Activated naive CD8-positive, alpha-beta T cell (primary cell): Measurements from ENCODE around the gene CEL.
A peak's percentile ranks its signal among the peaks of the same experiment; 100 is the strongest.

Experiments
- H3K27ac Mint-ChIP-seq: one replicate; pipeline ENCODE4 v1.8.0; 2021; ENCODE audit warnings: mixed read lengths
- H3K27me3 Mint-ChIP-seq: one replicate; pipeline ENCODE4 v1.8.0; 2021; ENCODE audit warnings: mixed read lengths
- H3K36me3 Mint-ChIP-seq: one replicate; pipeline ENCODE4 v1.8.0; 2021; ENCODE audit warnings: mixed read lengths
- H3K4me1 Mint-ChIP-seq: one replicate; pipeline ENCODE4 v1.8.0; 2021; ENCODE audit warnings: low read depth, mixed read lengths
- H3K4me3 Mint-ChIP-seq: one replicate; pipeline ENCODE4 v1.8.0; 2021; ENCODE audit warnings: mild to moderate bottlenecking, mixed read lengths
- H3K9me3 Mint-ChIP-seq: one replicate; pipeline ENCODE4 v1.8.0; 2021; ENCODE audit warnings: low read depth, mixed read lengths

CEL gene

GRCh38 chr9:133098104-133098754, 36.4 kb downstream of the CEL start:
- Mint-ChIP-seq H3K27me3 (no peaks in the 10 kb centered on the region), H3K9me3 (peaks cover 13% of the 10 kb centered on the region), H3K36me3 (peaks cover 23% of the 10 kb centered on the region), H3K4me3 (no peak overlapping the region), H3K27ac (no peak overlapping the region), H3K4me1 (no peaks in the 10 kb centered on the region)

GRCh38 chr9:133098871-133099270, 37.1 kb downstream of the CEL start:
- Mint-ChIP-seq H3K27ac (no peak overlapping the region), H3K4me1 (no peaks in the 10 kb centered on the region), H3K27me3 (no peaks in the 10 kb centered on the region), H3K36me3 (peaks cover 23% of the 10 kb centered on the region), H3K9me3 (peaks cover 13% of the 10 kb centered on the region), H3K4me3 (no peak overlapping the region)

DNA sequence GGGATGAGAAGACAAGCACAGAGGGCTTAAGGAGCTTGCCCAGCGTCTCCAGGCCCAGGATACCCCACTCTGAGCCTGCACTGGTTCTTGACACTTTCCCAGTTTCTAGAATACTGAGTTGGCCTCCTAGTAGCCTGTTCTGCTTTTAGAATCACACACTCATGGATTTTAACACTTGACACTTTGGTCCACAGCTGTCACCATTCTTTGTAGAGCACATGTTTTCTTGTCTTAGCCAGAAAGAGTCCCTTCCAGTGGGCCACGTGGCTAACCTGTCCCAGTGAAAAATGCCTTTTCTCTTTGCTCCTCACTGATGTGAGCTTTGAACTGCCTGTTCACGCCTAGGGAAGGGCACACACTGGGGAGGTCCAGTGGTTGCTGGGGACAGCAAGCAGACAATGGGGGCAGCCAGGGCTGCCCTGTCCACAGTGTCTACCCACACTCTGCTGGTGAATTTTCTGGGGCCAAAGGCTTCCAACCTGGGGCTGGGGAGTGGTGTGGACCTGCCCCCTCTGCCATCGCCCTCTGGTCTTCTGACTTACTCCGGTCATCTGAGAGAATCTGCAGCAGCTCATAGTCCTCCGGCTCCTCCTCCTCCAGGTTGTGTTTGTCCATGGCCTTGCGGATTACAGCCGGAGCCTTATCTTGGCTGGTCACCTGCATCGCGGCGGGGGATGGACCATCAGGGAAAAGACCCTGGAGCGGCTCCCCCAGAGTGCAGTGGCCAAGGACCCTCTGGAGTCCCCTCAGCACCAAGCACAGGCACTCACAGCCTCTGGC, 38.1 kb downstream of the CEL start:
- no peaks in the 10 kb centered on the region for H3K27me3 Mint-ChIP-seq
- H3K36me3 Mint-ChIP-seq = peaks cover 23% of the 10 kb centered on the region
- H3K27ac Mint-ChIP-seq = no peak overlapping the region
- no peak overlapping the region for H3K4me3 Mint-ChIP-seq
- peaks cover 13% of the 10 kb centered on the region for H3K9me3 Mint-ChIP-seq
- H3K4me1 Mint-ChIP-seq = no peaks in the 10 kb centered on the region

GRCh38 chr9:133100506-133101355, 39.0 kb downstream of the CEL start:
- peaks cover 8% of the 10 kb centered on the region for H3K9me3 Mint-ChIP-seq
- no peak overlapping the region for H3K27ac Mint-ChIP-seq
- no peaks in the 10 kb centered on the region for H3K4me1 Mint-ChIP-seq
- H3K36me3 Mint-ChIP-seq = peaks cover 23% of the 10 kb centered on the region
- H3K27me3 Mint-ChIP-seq = no peaks in the 10 kb centered on the region
- H3K4me3 Mint-ChIP-seq = no peak overlapping the region

DNA sequence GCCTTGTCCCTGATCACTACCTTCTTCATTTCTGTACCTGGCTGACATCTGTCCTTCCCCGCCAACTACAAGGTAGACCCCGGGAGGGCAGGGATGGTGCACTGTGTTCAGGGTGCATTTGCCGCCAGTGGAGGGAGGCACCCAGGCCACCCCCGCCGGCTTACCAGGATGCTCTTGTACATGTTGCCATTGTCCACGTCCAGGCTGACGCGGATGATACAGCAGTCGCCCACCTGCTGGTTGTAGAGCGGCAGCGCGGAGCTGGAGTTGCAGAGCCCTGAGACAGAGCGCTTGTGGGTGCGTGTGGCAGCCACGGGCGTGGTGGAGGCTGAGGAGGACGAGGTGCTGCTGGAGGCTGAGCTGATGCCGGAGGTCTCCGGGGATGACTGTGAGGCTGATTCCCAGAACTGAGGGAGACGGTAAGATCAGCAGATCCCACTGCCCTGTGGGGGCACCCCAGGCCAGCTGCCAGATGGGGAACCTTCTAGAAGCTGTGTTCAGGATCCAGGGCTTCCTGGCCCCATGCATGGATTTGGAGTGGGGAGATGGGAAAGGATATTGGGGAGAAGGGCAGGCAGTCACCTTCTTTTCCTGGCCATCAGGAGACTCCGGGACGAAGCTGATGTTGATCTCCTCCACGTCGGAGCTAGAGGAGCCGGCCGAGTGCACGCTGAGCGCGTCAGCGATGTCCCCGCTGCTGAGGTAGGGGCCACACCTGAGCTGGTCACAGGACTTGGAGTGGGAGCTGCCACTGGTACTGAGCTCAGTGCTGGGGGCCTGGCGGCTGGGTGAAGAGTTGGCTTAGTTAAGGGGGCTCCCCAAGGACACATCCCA, 39.8 kb downstream of the CEL start:
- Mint-ChIP-seq H3K4me3 (no peak overlapping the region), H3K36me3 (peaks cover 16% of the 10 kb centered on the region)

DNA sequence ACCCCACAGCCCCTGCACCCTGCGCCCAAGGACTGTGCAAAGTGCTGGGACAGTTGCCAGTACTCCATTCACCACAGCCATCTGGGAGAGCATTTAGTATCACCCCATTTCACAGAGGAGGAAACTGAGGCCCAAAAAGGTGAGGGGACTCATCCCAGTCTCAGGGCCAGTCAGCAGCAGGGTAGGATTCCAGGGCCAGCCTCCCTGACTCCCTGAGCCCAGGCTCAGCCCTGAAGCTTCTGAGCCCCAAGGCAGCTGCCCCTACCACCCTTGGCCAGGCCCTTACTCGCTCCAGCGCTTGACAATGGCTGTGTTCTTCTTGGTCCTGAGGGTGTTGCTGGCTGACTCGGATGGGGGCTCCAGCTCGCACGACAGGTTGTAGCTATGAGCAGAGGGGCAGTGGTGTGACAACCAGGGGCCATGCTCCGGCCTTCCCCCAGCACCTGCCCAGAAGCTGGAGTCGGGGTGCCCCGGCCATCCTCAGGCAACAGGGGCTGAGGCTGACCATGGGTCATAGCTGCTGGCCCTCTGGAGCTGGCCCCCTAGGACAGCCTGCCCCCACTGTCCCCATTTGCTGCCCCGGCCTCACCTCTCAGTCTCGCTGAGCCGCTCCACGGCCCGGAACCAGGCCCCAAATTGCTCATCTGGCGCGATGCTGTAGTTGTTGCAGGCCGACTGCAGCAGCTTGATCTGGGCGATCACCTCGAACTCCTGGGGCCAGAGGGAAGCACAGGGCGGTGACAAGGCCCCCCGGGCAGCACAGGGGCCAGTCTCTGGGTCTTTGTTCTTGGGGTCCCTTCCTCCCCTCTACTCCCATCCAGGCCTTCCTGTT, 40.6 kb downstream of the CEL start:
- Mint-ChIP-seq H3K4me3 (no peak overlapping the region), H3K27ac (no peak overlapping the region), H3K27me3 (no peaks in the 10 kb centered on the region), H3K4me1 (no peaks in the 10 kb centered on the region), H3K36me3 (peaks cover 14% of the 10 kb centered on the region), H3K9me3 (no peaks in the 10 kb centered on the region)

More for the DNA sequence above, 39.8 kb downstream of the CEL start:
- H3K4me1 Mint-ChIP-seq = no peaks in the 10 kb centered on the region
- no peaks in the 10 kb centered on the region for H3K27me3 Mint-ChIP-seq
- no peak overlapping the region for H3K27ac Mint-ChIP-seq
- peaks cover 1% of the 10 kb centered on the region for H3K9me3 Mint-ChIP-seq

- no peak overlapping the region for H3K4me3 Mint-ChIP-seq
- no peaks in the 10 kb centered on the region for H3K4me1 Mint-ChIP-seq
- H3K27ac Mint-ChIP-seq = peak overlapping the region; percentile 64
- no peaks in the 10 kb centered on the region for H3K27me3 Mint-ChIP-seq
- no peaks in the 10 kb centered on the region for H3K9me3 Mint-ChIP-seq
- H3K36me3 Mint-ChIP-seq = peaks cover 11% of the 10 kb centered on the region
Measured at GRCh38 chr9:133103183-133103986, 41.6 kb downstream of the CEL start.

GRCh38 chr9:133103987-133104505, 42.3 kb downstream of the CEL start:
- H3K4me1 Mint-ChIP-seq = no peaks in the 10 kb centered on the region
- peaks cover 10% of the 10 kb centered on the region for H3K36me3 Mint-ChIP-seq
- no peaks in the 10 kb centered on the region for H3K27me3 Mint-ChIP-seq
- H3K4me3 Mint-ChIP-seq = no peak overlapping the region
- H3K9me3 Mint-ChIP-seq = no peaks in the 10 kb centered on the region
- no peak overlapping the region for H3K27ac Mint-ChIP-seq

DNA sequence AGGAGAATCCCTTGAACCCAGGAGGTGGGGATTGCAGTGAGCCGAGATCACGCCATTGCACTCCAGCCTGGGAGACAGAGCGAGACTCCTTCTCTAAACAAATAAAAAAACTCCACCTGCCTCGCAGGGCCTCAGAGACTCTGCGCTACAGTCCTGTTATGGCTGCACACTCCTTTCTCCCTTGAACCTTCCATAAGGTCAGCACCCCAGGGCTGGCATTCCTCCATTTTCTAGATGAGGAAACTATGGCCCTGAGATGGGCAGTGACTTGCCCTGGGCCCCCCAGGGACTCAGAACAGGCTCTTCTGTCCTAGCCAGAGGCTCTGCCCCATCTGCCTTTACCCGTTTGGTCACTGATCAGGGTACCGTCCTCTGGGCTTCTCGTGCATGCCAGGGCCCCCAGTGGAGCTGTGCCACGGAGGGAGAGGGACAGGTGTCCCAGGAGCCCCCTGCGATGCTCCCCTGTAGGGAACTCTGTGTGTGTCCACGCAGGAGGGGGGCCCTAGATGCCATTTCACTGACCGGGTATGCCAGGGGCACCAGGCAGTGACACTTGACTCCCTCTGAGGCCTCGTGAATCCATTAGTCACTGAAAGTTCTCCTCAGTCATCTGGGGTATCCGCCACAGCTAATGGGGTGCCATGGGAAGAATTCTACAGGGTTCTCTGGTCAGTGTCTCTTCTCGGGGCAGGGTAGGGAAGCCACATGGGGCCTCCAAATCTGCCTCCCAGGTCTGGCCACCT, 43.1 kb downstream of the CEL start:
- H3K27me3 Mint-ChIP-seq = no peaks in the 10 kb centered on the region
- H3K4me3 Mint-ChIP-seq = no peak overlapping the region
- H3K4me1 Mint-ChIP-seq = no peaks in the 10 kb centered on the region
- no peaks in the 10 kb centered on the region for H3K9me3 Mint-ChIP-seq
- no peak overlapping the region for H3K27ac Mint-ChIP-seq
- peaks cover 9% of the 10 kb centered on the region for H3K36me3 Mint-ChIP-seq

DNA sequence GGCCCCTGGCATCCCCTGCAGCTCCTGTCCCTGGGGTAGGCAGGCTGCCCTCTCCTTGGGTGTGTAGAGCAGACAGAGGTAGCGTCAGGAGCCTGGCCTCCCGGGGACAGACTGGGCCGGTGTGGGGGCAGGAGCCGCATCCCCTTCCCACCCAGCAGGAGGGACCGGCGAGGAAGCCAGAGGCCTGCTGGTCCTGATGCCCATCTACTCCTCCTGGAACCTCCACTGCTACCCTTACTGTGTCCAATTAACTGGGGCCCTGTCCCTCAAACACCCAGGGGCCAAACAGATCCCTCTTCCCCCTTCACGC, 43.6 kb downstream of the CEL start:
- H3K36me3 Mint-ChIP-seq = peaks cover 9% of the 10 kb centered on the region
- peaks cover 2% of the 10 kb centered on the region for H3K4me1 Mint-ChIP-seq
- H3K27ac Mint-ChIP-seq = no peak overlapping the region
- H3K9me3 Mint-ChIP-seq = no peaks in the 10 kb centered on the region
- H3K27me3 Mint-ChIP-seq = no peaks in the 10 kb centered on the region
- no peak overlapping the region for H3K4me3 Mint-ChIP-seq

DNA sequence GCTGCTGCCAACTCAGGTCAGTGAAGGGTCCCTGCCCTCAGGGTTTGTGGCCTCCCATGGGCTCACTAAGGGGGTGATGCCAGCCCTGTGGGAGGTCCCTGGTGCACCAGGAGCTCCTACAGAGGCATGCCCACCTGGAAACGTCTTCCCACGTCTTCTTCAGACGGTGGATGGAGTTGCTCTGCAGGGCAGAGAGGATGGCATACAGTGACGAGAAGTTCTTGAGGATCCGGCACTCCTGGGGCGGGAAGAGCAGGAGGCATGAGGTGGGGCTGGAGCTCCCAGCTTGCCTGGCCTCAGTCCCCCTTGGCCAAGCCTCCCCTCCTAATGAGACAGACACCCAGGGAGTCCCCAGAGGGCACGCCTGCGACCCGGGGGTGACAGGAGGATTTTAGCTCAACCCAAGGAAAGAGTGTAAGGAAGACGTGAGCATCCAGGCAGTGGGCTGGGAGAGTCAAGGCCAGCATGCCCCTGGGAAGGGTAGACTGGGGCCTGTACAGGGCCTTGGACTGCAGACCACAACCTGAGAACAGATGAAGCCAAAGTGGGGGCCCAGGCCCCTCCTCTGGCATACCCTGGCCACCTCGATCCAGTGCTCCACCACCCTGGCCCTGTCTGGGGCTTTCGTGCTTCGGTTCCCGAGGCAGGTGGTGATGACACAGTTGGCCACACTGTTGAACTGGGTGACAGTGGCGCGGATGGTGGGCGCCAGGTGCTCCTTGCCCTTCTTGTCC, 44.9 kb downstream of the CEL start:
- no peaks in the 10 kb centered on the region for H3K27me3 Mint-ChIP-seq
- H3K36me3 Mint-ChIP-seq = peaks cover 5% of the 10 kb centered on the region
- no peak overlapping the region for H3K27ac Mint-ChIP-seq
- no peaks in the 10 kb centered on the region for H3K9me3 Mint-ChIP-seq
- peaks cover 2% of the 10 kb centered on the region for H3K4me1 Mint-ChIP-seq
- H3K4me3 Mint-ChIP-seq = no peak overlapping the region

DNA sequence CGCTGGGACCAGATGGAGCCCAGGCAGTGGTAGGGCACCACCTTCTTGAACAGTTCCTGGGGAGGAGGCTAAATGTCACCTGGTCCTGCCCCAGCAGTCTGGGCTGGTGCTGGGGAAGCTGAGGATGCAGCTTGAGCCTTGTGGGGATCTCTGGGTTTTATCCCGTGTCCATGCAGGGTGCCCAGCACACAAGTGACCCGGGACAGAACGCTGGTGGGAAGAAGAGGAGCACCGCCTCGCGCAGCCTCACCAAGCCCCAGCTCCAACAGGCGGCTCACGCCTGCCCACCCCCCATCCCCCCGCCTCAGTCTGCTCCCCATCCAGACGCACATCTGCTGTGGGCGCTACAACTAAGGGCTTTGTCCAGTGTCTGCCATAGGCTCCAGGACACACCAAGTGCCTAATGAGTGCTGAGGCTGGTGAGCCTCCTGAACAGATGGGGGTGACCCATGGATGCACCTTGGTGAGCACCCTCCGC, 45.5 kb downstream of the CEL start:
- Mint-ChIP-seq H3K4me3 (no peak overlapping the region), H3K4me1 (peaks cover 2% of the 10 kb centered on the region), H3K36me3 (peaks cover 5% of the 10 kb centered on the region), H3K27ac (no peak overlapping the region), H3K27me3 (no peaks in the 10 kb centered on the region), H3K9me3 (no peaks in the 10 kb centered on the region)
